Vagina (tissue), 2 donors: ENCODE data around the gene PRX.

Experiments
- CTCF ChIP-seq, 3 experiments: fragments of 450-650 bp in 2 of 3; fragments of 200-600 bp in 1 of 3; sonication (generic) in 1 of 3; IDR thresholded peaks; one replicate each; pipeline ENCODE4 v1.5.1; 2017 to 2019; ENCODE audit warnings: antibody characterized with exemption in 3 of 3, mild to moderate bottlenecking in 2 of 3, moderate library complexity in 2 of 3
- POLR2A ChIP-seq, 2 donors: fragments of 450-650 bp; IDR thresholded peaks; one replicate each; pipeline ENCODE4 v1.6.1; 2017; ENCODE audit warnings: antibody characterized with exemption in 2 of 2, mild to moderate bottlenecking in 2 of 2, moderate library complexity in 2 of 2

DNA sequence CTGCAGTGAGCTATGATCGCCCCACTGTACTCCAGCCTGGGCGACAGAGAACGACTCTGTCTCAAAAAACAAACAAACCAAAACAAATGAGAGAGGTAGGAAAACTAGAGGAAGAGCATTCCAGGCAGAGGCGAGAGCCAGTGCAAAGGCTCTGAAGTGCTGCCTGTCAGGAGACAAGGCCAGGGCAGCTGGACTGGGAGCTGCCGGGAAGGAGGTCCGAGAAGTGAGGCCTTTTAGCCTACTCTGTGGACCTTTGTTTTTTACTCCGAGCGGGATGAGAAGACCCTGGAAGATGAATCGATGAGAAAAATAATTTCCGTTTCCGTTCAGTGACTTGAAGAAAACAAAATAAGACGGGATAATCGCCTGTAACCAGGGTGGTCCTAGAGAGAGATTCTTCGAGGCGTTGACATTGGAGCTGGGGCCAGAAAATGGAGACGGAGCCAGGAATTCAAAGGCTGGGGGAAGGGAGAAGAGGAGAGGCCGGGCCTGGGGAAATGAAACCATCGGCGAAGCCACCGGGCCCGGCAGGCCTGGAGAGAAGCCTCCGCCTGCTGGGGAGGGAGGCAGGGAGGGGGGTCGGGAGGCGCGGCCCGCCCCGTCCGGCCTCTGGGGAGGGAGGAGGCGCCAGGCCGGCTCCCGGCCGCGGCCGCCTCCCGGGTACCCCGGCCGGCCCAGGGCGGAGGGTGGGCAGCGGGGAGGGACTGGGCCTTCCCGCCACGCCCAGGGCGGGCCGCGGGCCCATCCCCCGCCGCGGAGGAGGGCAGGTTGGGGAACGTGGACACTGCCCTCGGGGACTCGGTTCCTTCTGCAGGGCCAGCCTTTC, 20.4 kb upstream of the PRX start:
- TF ChIP-seq CTCF (IDR thresholded peaks at IDR 0.05), result no peak
- peak in 1 of 2 donors; percentile 26 for TF ChIP-seq POLR2A (IDR thresholded peaks at IDR 0.05)
